Thoracic aorta (tissue), 2 donors: Measurements from ENCODE around the gene STK16. TPM values are rescaled to one million over a fixed set of nuclear protein-coding genes. Genes with fewer than 3 reads are reported as not detected.

Source experiments
- ATAC-seq: fragments of 150-250 bp; one replicate; pipeline ENCODE4 v1.8.0; 2017; ENCODE audit warnings: low read depth; ENCODE audit not compliant: insufficient number of reproducible peaks, low FRiP score
- DNase-seq: peaks from one replicate; pipeline ENCODE4 v3.0.0-alpha.2; 2020; ENCODE audit warnings: low spot score
- H3K27ac ChIP-seq, 2 donors: fragments of 200-600 bp; sonication (generic); 1 replicate in 1 of 2; 2 replicates in 1 of 2; pipeline ENCODE4 v1.5.1; 2016; ENCODE audit warnings: mild to moderate bottlenecking in 2 of 2, moderate library complexity in 2 of 2
- H3K27me3 ChIP-seq: fragments of 200-600 bp; sonication (generic); replicated peaks from 2 replicates; pipeline ENCODE4 v1.6.0; 2016; ENCODE audit warnings: mild to moderate bottlenecking; ENCODE audit not compliant: insufficient read depth
- H3K36me3 ChIP-seq: fragments of 200-600 bp; sonication (generic); one replicate; pipeline ENCODE4 v1.5.1; 2016
- H3K4me1 ChIP-seq, 2 donors: fragments of 200-600 bp; sonication (generic); 1 replicate in 1 of 2; 2 replicates in 1 of 2; pipeline versions ENCODE4 v1.5.1 to v1.6.0; 2016; ENCODE audit warnings: low read depth in 2 of 2, mild to moderate bottlenecking in 1 of 2; ENCODE audit not compliant: control insufficient read depth in 1 of 2
- H3K4me3 ChIP-seq: fragments of 200-600 bp; sonication (generic); 2 replicates; pipeline ENCODE4 v1.5.1; 2016; ENCODE audit warnings: mild to moderate bottlenecking
- H3K9me3 ChIP-seq: fragments of 200-600 bp; sonication (generic); 2 replicates; pipeline ENCODE4 v1.5.1; 2016
- CTCF ChIP-seq: fragments of 200-600 bp; sonication (generic); IDR thresholded peaks from one replicate; pipeline ENCODE4 v1.5.1; 2019; ENCODE audit warnings: antibody characterized with exemption
- total RNA-seq, 2 donors: library from RNA; depleted of rRNA; stranded (reverse); fragments of >200 nt; gene quantifications; one replicate each; pipeline versions ENCODE4 v1.1.0 to v1.2.3, GENCODE V29; 2016

The STK16 gene
- total RNA-seq, 2 donors from 2014 or later, result 10.7 to 11.7 TPM

- H3K4me3 ChIP-seq, result no peak overlapping the region
- peaks cover 15 to 25% of the 10 kb centered on the region in 2 donors for H3K4me1 ChIP-seq
- H3K27ac ChIP-seq, result no peak overlapping the region
- ATAC-seq (no peak), DNase-seq (no peak)
- peaks cover 4% of the 10 kb centered on the region for H3K36me3 ChIP-seq
- no peaks in the 10 kb centered on the region for H3K9me3 ChIP-seq
- no peak for TF ChIP-seq CTCF
- no peaks in the 10 kb centered on the region for H3K27me3 ChIP-seq
Measured at GRCh38 chr2:219204425-219205164, 40.7 kb upstream of the STK16 start.

DNA sequence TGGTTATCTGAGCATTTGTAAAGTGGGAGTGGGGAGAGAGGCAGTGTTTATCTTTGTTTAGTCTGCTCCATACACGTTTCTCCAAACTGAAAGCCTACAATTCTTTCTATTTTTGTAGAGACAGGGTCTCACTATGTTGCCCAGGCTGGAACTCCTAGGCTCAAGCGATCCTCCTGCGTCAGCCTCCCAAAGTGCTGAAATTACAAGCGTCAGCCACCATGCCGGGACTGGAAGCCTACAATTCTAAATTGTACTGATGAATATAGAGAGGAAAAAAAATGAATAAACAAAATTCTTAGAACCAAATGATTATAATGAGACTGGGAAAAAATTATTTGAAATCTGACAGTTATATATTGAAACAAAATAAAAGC lies 40.1 kb upstream of the STK16 start:
- Histone ChIP-seq H3K27ac (no peak overlapping the region), H3K4me3 (no peak overlapping the region), H3K36me3 (peaks cover 6% of the 10 kb centered on the region), H3K4me1 (peaks cover 15 to 25% of the 10 kb centered on the region in 2 donors), H3K9me3 (no peaks in the 10 kb centered on the region), H3K27me3 (no peaks in the 10 kb centered on the region)
- ATAC-seq, result no peak
- no peak for TF ChIP-seq CTCF
- no peak for DNase-seq

GRCh38 chr2:219205981-219206327 lies 39.3 kb upstream of the STK16 start:
- H3K27me3 ChIP-seq, result no peaks in the 10 kb centered on the region
- H3K4me1 ChIP-seq, result peaks cover 15 to 25% of the 10 kb centered on the region in 2 donors
- H3K36me3 ChIP-seq, result peaks cover 6% of the 10 kb centered on the region
- H3K9me3 ChIP-seq, result no peaks in the 10 kb centered on the region
- no peak for TF ChIP-seq CTCF
- no peak for ATAC-seq
- peak overlapping the region; percentile 85 to 93 for H3K27ac ChIP-seq
- DNase-seq, result no peak
- H3K4me3 ChIP-seq, result peak overlapping the region; percentile 91

DNA sequence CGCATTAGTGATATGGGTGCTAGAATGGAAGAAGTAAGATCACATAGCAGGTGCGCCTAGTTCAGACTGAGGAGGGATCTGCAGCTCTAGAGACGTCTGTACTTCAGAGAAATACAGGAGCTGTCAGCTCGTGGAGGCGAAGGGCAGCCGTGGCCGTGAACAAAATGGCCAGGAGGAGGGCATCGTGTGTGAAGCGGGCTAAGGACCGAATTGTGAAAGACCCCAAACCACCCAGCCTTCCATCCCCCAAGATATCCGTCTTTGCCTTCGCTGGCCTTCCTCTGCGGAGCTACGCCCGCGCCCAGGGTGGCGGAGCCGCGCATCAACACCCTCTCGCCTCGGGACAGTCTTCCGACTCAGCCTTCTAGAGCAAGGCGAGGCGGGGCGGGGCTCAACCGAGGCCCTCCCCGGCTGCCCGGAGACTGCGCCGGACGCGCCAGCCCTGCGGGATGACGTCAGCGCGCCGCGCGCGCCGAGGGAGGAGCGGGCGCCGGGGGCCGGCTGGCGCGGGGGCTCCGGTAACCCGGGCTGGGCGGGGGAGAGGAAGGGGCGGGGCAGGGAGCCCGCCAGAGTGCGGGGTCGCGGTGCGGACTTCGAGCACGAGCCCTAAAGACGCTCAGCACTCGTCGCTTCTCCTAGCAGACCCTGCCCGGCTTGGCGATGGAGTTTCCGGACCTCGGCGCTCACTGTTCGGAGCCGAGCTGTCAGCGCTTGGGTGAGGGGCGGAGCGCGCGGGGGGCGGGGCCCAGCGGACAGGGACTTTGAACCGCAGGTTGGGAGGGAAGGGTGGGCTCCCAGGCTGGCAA lies 38.7 kb upstream of the STK16 start, which contains the start of gene ZFAND2B:
Gene ZFAND2B, plus strand, starts transcription at position 455 of the 806 bp plus-strand sequence. Its CDS starts 206 bp downstream, at position 661.
- peak; percentile 88 for ATAC-seq
- no peaks in the 10 kb centered on the region for H3K9me3 ChIP-seq
- peak; percentile 33 for TF ChIP-seq CTCF
- peaks cover 6% of the 10 kb centered on the region for H3K36me3 ChIP-seq
- peaks cover 15 to 25% of the 10 kb centered on the region in 2 donors for H3K4me1 ChIP-seq
- H3K27ac ChIP-seq, result peak within 1 kb of the TSS; percentile 85 to 93
- peak; percentile 72 for DNase-seq
- no peaks in the 10 kb centered on the region for H3K27me3 ChIP-seq
- H3K4me3 ChIP-seq, result peak within 1 kb of the TSS; percentile 91

- DNase-seq, result no peak
- Histone ChIP-seq H3K27ac (peak overlapping the region; percentile 85 to 93), H3K4me3 (peak overlapping the region; percentile 91), H3K4me1 (peaks cover 15 to 25% of the 10 kb centered on the region in 2 donors), H3K9me3 (no peaks in the 10 kb centered on the region), H3K36me3 (peaks cover 7% of the 10 kb centered on the region), H3K27me3 (no peaks in the 10 kb centered on the region)
- ATAC-seq, result no peak
- TF ChIP-seq CTCF, result no peak
Measured at GRCh38 chr2:219207134-219207883, 38.0 kb upstream of the STK16 start.
